ENCODE results near the gene ZNF277. TPM values are rescaled to one million over a fixed set of nuclear protein-coding genes. Genes with fewer than 3 reads are reported as not detected.
A peak's percentile ranks its signal among the peaks of the same experiment; 100 is the strongest.

The ZNF277 gene
- total and polyA plus RNA-seq, 4 donors = 7.8 to 23.5 (median 14.5) TPM

DNA sequence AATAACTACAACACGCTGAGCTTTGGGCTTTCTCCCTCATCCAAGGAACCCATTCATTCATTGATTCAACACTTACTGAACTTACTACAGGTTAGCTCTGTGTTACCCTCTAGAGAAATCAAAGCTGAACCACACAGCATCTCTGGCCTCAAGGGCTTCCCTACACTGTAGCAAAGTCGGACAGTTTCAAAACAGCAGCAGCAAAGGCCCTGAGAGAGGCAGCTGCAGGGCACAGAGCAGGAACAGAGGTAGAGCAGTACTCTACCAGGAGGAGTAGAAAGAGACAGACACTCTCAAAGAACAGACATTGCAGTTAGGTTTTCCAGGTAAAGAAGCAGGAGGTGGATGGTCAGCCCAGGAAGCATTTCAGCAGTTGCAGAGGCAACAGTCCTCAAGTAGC is 16.4 kb upstream of the ZNF277 start:
- no peaks in the 10 kb centered on the region for H3K36me3 ChIP-seq (ENCODE audit: control insufficient read depth in 4 of 4, insufficient read depth in 3 of 4, low read depth in 1 of 4, low read length in 3 of 4)
- no peak overlapping the region for H3K27ac ChIP-seq (ENCODE audit: low read depth in 1 of 2, low read length in 2 of 2)
- no peaks in the 10 kb centered on the region for H3K27me3 ChIP-seq (ENCODE audit: control insufficient read depth in 4 of 4, insufficient read depth in 4 of 4, low read length in 3 of 4)
- TF ChIP-seq JUND (IDR thresholded peaks at IDR 0.05) = no peak
- TF ChIP-seq RXRA (IDR thresholded peaks at IDR 0.05) = no peak
- TF ChIP-seq GABPA (IDR thresholded peaks at IDR 0.05 in 1 of 2, conservative IDR thresholded peaks at IDR 0.05 in 1 of 2) = no peak
- TF ChIP-seq, protein P1, sequence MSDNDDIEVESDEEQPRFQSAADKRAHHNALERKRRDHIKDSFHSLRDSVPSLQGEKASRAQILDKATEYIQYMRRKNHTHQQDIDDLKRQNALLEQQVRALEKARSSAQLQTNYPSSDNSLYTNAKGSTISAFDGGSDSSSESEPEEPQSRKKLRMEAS (IDR thresholded peaks at IDR 0.05) = no peak
- 94% methylated on average over 2 of the region's 2 CpGs for WGBS
- H3K4me1 ChIP-seq (ENCODE audit: control insufficient read depth in 4 of 4, insufficient read depth in 4 of 4, low read length in 3 of 4) = peaks cover 0 to 19% (median 9%) of the 10 kb centered on the region in 4 donors
- no peak overlapping the region for H3K4me3 ChIP-seq (ENCODE audit: low read depth in 1 of 3, low read length in 3 of 3)
- DNase-seq (ENCODE audit: low spot score) = no peak
- H3K9me3 ChIP-seq (ENCODE audit: control insufficient read depth in 4 of 4, low read length in 3 of 4) = no peaks in the 10 kb centered on the region
- H3K9ac ChIP-seq (ENCODE audit: low read depth in 1 of 2, low read length in 2 of 2) = no peak overlapping the region

DNA sequence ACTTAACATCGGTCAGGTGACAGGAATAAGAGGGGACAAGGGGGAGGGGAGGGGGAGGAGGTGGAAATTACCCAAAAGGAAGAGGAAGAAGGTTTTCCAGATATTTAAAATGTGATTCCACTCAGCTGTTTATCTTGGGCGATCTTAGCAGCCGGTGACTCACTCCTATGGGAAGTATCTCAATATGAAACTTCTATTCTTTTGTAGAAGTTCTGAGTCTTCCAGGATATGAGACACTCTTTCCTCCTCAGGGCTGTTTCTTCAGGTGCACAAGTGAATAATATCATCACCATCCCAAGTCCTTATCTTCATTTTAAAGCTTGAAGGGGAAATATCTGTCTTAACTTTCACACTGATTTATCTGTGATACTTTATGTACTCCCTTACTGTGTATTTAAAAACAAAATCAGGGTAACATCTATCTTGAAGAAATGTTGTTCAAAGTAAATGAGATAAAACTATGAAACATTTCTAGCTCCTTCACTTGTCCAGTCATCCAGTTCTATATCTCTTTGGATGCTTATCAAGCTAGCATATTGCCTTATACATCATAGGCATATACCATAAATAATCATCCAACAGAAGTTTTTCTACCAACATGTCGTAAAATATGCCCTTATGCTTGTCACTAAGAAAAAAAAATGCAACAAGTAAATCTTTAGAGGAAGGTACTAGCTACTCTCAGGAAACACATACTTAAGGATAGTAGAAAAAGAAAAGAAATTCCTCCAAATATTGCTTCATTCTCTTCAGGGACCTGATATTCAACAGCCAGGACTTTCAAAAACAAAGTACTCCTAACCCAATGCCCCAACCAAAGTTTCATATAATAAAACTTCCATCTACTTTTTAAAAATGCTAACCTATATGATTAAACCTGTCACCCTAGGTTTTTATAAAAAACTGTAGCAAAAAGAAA is 14.0 kb upstream of the ZNF277 start:
- Histone ChIP-seq H3K9me3 (ENCODE audit: control insufficient read depth in 4 of 4, low read length in 3 of 4) (no peaks in the 10 kb centered on the region), H3K9ac (ENCODE audit: low read depth in 1 of 2, low read length in 2 of 2) (no peak overlapping the region), H3K27ac (ENCODE audit: low read depth in 1 of 2, low read length in 2 of 2) (no peak overlapping the region), H3K4me1 (ENCODE audit: control insufficient read depth in 4 of 4, insufficient read depth in 4 of 4, low read length in 3 of 4) (peaks cover 0 to 26% (median 9%) of the 10 kb centered on the region in 4 donors), H3K27me3 (ENCODE audit: control insufficient read depth in 4 of 4, insufficient read depth in 4 of 4, low read length in 3 of 4) (no peaks in the 10 kb centered on the region), H3K36me3 (ENCODE audit: control insufficient read depth in 4 of 4, insufficient read depth in 3 of 4, low read depth in 1 of 4, low read length in 3 of 4) (no peaks in the 10 kb centered on the region), H3K4me3 (ENCODE audit: low read depth in 1 of 3, low read length in 3 of 3) (no peak overlapping the region)
- 83% methylated on average over 4 of the region's 4 CpGs for WGBS
- no peak for DNase-seq (ENCODE audit: low spot score)
- TF ChIP-seq, protein P2, sequence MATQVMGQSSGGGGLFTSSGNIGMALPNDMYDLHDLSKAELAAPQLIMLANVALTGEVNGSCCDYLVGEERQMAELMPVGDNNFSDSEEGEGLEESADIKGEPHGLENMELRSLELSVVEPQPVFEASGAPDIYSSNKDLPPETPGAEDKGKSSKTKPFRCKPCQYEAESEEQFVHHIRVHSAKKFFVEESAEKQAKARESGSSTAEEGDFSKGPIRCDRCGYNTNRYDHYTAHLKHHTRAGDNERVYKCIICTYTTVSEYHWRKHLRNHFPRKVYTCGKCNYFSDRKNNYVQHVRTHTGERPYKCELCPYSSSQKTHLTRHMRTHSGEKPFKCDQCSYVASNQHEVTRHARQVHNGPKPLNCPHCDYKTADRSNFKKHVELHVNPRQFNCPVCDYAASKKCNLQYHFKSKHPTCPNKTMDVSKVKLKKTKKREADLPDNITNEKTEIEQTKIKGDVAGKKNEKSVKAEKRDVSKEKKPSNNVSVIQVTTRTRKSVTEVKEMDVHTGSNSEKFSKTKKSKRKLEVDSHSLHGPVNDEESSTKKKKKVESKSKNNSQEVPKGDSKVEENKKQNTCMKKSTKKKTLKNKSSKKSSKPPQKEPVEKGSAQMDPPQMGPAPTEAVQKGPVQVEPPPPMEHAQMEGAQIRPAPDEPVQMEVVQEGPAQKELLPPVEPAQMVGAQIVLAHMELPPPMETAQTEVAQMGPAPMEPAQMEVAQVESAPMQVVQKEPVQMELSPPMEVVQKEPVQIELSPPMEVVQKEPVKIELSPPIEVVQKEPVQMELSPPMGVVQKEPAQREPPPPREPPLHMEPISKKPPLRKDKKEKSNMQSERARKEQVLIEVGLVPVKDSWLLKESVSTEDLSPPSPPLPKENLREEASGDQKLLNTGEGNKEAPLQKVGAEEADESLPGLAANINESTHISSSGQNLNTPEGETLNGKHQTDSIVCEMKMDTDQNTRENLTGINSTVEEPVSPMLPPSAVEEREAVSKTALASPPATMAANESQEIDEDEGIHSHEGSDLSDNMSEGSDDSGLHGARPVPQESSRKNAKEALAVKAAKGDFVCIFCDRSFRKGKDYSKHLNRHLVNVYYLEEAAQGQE (IDR thresholded peaks at IDR 0.05) = no peak
- TF ChIP-seq TAF1 (conservative IDR thresholded peaks at IDR 0.05) (no peak), SP1 (IDR thresholded peaks at IDR 0.05) (no peak), RAD21 (IDR thresholded peaks at IDR 0.05) (no peak)

DNA sequence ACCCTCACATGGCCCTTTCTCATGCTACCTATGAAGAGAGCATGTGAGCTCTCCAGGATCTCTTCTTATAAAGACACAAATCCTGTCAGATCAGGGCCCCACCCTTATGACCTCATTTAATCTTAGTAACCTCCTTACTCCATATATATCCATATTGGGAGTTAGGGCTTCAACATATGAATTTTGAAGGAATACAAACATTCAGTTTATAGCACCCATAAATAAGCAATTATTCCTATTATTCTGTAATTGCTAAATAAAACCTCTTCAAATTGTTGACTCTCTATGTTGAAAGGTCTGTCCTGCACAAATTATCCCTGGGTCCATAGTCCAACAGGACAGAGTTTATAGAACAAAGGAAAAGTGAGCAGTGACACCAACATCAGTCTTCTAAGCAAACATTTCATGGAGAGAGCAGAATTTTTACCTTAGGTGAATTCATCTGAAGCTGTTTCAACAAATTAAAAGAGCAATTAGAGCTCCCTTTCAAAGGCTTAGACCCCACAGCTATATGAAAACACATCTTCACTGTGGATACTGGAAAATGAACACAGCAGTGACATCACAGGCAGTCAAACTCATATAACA is 12.5 kb upstream of the ZNF277 start:
- no peaks in the 10 kb centered on the region for H3K27me3 ChIP-seq (ENCODE audit: control insufficient read depth in 4 of 4, insufficient read depth in 4 of 4, low read length in 3 of 4)
- H3K4me1 ChIP-seq (ENCODE audit: control insufficient read depth in 4 of 4, insufficient read depth in 4 of 4, low read length in 3 of 4) = peaks cover 0 to 26% (median 9%) of the 10 kb centered on the region in 4 donors
- no peak overlapping the region for H3K4me3 ChIP-seq (ENCODE audit: low read depth in 1 of 3, low read length in 3 of 3)
- no peak overlapping the region for H3K9ac ChIP-seq (ENCODE audit: low read depth in 1 of 2, low read length in 2 of 2)
- no peaks in the 10 kb centered on the region for H3K36me3 ChIP-seq (ENCODE audit: control insufficient read depth in 4 of 4, insufficient read depth in 3 of 4, low read depth in 1 of 4, low read length in 3 of 4)
- H3K27ac ChIP-seq (ENCODE audit: low read depth in 1 of 2, low read length in 2 of 2) = peak overlapping the region; percentile 21 to 32
- H3K9me3 ChIP-seq (ENCODE audit: control insufficient read depth in 4 of 4, low read length in 3 of 4) = no peaks in the 10 kb centered on the region
- no peak for DNase-seq (ENCODE audit: low spot score)
- TF ChIP-seq TAF1 (conservative IDR thresholded peaks at IDR 0.05) = no peak
- TF ChIP-seq GABPA (IDR thresholded peaks at IDR 0.05 in 1 of 2, conservative IDR thresholded peaks at IDR 0.05 in 1 of 2) = no peak
- TF ChIP-seq FOXA1 (IDR thresholded peaks at IDR 0.05) = peak; percentile 58
- peak; percentile 94 for TF ChIP-seq HNF4G (IDR thresholded peaks at IDR 0.05)
- TF ChIP-seq, protein P2 (IDR thresholded peaks at IDR 0.05) = no peak
- TF ChIP-seq YY1 (IDR thresholded peaks at IDR 0.05) = peak; percentile 61
- TF ChIP-seq RAD21 (IDR thresholded peaks at IDR 0.05) = peak; percentile 68 to 70
- TF ChIP-seq, protein P3, sequence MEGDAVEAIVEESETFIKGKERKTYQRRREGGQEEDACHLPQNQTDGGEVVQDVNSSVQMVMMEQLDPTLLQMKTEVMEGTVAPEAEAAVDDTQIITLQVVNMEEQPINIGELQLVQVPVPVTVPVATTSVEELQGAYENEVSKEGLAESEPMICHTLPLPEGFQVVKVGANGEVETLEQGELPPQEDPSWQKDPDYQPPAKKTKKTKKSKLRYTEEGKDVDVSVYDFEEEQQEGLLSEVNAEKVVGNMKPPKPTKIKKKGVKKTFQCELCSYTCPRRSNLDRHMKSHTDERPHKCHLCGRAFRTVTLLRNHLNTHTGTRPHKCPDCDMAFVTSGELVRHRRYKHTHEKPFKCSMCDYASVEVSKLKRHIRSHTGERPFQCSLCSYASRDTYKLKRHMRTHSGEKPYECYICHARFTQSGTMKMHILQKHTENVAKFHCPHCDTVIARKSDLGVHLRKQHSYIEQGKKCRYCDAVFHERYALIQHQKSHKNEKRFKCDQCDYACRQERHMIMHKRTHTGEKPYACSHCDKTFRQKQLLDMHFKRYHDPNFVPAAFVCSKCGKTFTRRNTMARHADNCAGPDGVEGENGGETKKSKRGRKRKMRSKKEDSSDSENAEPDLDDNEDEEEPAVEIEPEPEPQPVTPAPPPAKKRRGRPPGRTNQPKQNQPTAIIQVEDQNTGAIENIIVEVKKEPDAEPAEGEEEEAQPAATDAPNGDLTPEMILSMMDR (IDR thresholded peaks at IDR 0.05; ENCODE audit: low read depth, low read length, missing input control) = no peak
- TF ChIP-seq NR2F2 (IDR thresholded peaks at IDR 0.05) = peak; percentile 52
- TF ChIP-seq JUND (IDR thresholded peaks at IDR 0.05) = peak; percentile 81 to 94
- peak; percentile 94 for TF ChIP-seq SP1 (IDR thresholded peaks at IDR 0.05)
- TF ChIP-seq, protein P4, sequence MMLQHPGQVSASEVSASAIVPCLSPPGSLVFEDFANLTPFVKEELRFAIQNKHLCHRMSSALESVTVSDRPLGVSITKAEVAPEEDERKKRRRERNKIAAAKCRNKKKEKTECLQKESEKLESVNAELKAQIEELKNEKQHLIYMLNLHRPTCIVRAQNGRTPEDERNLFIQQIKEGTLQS (IDR thresholded peaks at IDR 0.05) = peak; percentile 34
- TF ChIP-seq, protein P1 (IDR thresholded peaks at IDR 0.05) = peak; percentile 82
- peak; percentile 69 for TF ChIP-seq FOXA2 (IDR thresholded peaks at IDR 0.05)
